ENCODE data around the gene CLPX.

DNA sequence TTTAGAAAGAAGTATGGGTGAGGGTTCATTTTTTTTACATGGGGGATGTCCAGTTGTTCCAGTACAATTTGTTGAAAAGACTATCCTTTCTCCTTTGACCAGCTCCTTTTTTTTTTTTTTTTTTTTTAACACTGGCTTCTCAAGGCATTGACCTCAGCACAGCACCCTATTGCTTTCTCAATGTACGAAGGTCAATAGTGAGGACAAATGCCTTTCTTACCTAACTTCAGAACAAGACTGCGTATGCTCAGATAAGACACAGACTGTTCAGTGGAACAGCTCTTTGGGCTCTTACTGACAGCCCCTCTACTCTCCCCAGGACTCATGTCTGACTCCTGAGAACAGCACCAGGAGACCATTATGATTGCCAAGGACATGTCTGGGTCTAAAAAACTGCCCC, 36.6 kb upstream of the CLPX start:
- TF ChIP-seq CTCF (IDR thresholded peaks at IDR 0.05), result no peak
- TF ChIP-seq POLR2A (IDR thresholded peaks at IDR 0.05; ENCODE audit: low read depth), result no peak

Data from esophagus muscularis mucosa (tissue), 3 donors.